HG02623 (cell line): ENCODE measurements around the gene RGS9BP.
"Not testable (repeated sequence)": the region's sequence is repeated elsewhere in the genome, so short reads cannot be mapped to it uniquely, and the experiment has no call there.

Experiments
- ATAC-seq: cut with Tn5 transposase; IDR thresholded peaks from one replicate; pipeline ENCODE4 v1.9.1; 2021; ENCODE audit warnings: moderate library complexity; ENCODE audit not compliant: unreplicated experiment

The RGS9BP gene

GRCh38 chr19:32694851-32695250 lies 19.2 kb downstream of the RGS9BP start:
- not testable (repeated sequence) for ATAC-seq

GRCh38 chr19:32695506-32695905 lies 19.9 kb downstream of the RGS9BP start:
- not testable (repeated sequence) for ATAC-seq

- ATAC-seq, result not testable (repeated sequence)
Measured at GRCh38 chr19:32696771-32697170, 21.1 kb downstream of the RGS9BP start.

- ATAC-seq, result not testable (repeated sequence)
Measured at GRCh38 chr19:32700129-32700528, 24.5 kb downstream of the RGS9BP start.

DNA sequence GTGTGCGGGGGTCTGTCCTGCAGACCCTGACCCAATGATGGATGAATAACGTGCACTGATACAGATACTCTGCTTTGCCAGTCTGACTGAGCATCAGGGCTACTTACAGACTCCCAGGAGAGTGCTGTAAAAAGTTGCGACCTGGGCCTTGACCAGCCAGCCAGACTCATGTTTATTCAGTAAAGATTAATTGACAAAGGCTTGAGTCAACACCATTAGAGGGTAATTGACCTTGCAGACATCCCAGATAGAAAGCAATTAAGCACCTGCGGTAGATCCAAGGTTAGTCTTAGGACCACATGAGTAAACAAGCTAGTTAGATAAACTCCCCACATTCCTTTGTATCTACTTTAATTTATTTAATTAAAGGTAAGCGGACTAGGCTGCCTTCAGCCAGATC lies 26.4 kb downstream of the RGS9BP start:
- ATAC-seq, result no peak

- ATAC-seq, result not testable (repeated sequence)
Measured at GRCh38 chr19:32704006-32704405, 28.4 kb downstream of the RGS9BP start.

DNA sequence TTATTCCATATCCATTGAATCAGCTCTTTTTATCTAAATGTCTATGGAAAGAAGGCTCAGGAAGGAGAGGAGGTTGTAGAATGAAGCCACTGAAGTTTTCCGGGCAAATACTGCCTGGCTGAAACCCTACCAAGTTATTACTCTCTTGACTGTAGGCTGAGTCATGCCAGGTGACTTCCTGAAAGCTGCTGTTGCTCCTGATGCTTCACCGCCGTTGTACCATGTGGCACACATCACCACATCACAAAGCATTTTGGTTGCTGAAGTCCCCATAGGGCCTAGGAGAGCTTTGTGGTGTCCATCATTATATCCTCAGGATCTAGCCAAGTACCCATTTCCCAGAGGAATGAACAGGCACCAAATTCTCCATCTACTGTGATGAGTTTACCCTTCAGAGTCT lies 32.8 kb downstream of the RGS9BP start:
- no peak for ATAC-seq

DNA sequence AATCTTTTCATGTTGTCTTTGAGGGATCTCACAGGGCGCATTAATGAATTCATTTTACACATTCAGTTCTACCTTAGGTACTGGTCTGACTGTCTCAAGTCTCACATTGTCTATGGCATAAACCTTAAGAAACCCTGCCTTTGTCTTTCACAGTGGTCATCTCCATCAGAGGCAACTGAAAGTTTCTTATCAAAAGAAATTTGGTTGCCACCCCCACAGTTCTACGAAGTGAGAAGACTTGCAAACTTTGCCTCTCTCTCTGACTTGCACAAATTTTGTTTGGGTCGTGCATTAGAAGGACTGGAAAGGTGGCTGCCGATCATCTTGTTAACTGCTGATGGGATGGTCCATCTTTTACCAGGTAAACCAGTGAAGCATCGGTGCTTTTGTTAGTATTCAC lies 33.4 kb downstream of the RGS9BP start:
- no peak for ATAC-seq

DNA sequence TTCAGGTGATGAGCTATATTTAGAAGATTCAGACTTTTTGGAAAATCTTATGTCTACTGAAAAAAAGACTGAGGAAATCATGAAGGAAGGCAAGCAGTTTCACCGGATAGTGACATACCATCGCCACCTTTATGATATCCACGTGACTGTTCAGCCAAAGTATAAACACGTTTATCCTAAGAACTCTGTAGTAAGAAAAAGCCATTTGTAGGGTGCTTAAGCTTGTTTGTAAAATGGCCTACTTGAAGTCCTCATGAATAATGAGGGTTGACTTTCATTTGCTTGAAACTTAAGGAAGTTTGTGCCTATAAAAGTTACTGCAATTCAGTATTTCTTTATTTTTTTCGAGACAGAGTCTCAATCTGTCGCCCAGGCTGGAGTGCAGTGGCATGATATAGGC lies 36.1 kb downstream of the RGS9BP start:
- no peak for ATAC-seq

DNA sequence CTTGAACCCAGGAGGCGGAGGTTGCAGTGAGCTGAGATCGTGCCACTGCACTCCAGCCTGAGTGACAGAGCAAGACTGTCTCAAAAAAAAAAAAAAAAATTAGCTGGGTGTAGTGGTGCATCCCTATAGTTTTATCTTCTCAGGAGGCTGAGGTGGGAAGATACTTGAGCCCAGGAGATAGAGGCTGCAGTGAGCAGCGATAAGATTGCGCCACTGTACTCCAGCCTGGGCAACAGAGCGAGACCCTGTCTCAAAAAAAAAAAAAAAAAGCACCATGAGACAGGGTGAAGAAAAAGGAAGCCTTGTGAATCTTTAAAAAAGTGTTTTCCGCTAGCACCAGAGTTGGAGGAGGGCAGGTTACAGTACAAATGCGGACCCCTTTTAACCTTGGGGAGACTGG lies 40.6 kb downstream of the RGS9BP start:
- ATAC-seq, result not testable (repeated sequence)

DNA sequence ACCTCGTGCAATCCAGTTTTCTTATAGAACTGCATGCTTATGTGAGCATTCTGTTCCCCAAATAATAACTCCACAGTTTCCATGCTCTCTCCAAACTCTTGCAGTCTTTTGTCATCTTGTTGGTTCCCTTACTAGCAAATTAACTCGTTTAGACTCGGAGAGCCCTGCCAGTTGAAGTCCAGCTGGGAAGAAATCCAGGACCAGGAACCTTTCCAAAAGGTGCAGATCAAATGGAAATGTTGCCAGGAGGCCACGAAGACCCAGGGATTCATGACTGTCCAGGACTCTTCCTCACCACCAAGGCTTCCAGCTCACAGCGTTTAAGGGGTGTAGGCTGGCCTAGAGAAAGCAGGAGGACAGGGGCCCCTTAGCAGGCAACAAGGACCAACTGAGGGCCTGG lies 41.8 kb downstream of the RGS9BP start:
- no peak for ATAC-seq

- ATAC-seq, result no peak
Measured at GRCh38 chr19:32718286-32718685, 42.6 kb downstream of the RGS9BP start.

DNA sequence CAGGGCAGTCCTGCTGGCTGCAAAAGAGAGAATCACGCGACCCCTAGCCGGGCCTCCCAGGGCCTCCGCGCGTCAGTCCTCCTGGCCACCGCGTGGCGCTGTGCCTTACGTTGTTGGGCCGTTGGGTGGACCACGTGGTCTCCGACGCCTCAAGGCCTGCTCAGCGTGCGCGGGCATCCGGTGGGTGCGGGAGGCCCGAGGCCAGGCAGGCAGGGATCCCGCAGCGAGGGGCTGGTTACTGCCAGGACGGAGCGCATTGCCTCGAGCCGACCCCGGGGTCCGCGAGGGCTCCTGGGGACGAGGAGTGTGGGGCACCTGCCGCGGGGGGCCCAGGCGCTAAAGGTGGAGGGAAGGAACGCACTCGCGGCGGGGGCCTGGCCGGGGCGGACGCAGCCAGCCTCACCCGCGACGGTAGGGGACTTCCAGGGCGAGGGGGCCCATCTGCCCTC lies 44.0 kb downstream of the RGS9BP start, which contains the start of gene TDRD12:
Gene TDRD12 (plus strand): TSS at position 157 of the 449 bp plus-strand sequence. CDS start 306 bp downstream, outside the sequence.
- ATAC-seq, result no peak

DNA sequence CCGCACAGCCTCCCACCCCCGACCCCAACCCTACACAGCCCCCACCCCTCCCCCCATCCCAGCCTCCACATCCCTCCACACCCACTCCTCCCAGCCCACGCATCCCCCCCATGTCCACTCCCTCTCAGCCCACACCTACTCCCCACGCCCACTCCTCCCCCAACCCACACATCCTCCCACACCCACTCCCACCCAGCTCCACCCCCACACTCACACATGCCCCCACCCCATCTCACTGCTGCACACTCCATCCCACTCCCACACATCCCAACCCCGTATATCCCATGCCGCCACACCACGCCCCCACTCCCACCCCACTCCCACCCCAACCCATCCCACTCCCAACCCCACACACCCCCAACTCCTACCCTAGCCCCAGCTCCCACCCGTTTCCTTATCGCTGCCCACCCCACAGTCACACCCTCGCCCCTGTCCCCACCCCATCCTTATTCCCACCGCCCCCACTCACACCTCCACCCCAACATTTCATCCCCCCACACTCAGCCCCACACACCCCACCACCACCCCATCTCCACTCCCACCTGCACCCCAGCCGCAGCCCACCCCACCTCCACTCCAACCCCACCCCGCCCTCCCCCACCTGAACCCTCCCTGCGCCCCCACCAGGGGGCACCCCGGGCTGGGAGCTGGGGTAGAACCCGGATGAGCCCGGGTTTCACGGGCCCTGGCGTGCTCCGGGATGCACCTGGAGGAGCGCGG lies 44.7 kb downstream of the RGS9BP start:
- ATAC-seq, result no peak

DNA sequence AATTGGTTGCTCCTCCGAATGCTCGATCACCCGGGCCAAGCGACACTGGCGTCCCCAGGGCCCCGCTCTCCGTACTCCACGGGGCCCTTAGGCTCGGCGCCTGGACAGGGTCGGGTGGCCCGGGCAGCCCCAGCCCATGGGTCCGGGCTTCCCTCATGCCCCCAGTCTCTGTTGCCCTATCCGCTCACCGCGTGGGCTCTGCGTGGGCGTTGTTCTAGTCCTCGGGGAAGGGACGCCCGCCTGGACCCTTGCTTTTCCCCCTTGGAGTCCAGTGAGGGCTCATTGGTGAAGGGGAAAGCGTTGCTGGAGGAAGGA lies 45.2 kb downstream of the RGS9BP start:
- ATAC-seq, result no peak
